Endothelial cell of umbilical vein (primary cell): Measurements from ENCODE around the gene KIFC3.
"Not testable (repeated sequence)": the region's sequence is repeated elsewhere in the genome, so short reads cannot be mapped to it uniquely, and the experiment has no call there.

ENCODE experiments used
- EZH2 ChIP-seq: IDR thresholded peaks from 2 replicates; pipeline ENCODE4 v1.6.1; 2012; ENCODE audit warnings: borderline replicate concordance, low read depth, mild to moderate bottlenecking, moderate library complexity, low read length, inconsistent platforms; ENCODE audit not compliant: severe bottlenecking
- FOS ChIP-seq: IDR thresholded peaks from 2 replicates; pipeline ENCODE4 v1.6.1; 2011; ENCODE audit warnings: mild to moderate bottlenecking, low read length, moderate library complexity, borderline replicate concordance; ENCODE audit not compliant: insufficient read depth
- GATA2 ChIP-seq: IDR thresholded peaks from 2 replicates; pipeline ENCODE4 v1.7.0; 2011; ENCODE audit warnings: low read depth, mild to moderate bottlenecking, moderate library complexity, mixed read lengths, low read length; ENCODE audit not compliant: insufficient read length, insufficient read depth
- JUN ChIP-seq: IDR thresholded peaks from 2 replicates; pipeline ENCODE4 v1.6.1; 2011; ENCODE audit warnings: borderline replicate concordance, low read depth; ENCODE audit not compliant: insufficient read length, insufficient read depth
- MYC ChIP-seq: IDR thresholded peaks from one replicate; pipeline ENCODE4 v1.6.1; 2011; ENCODE audit warnings: mild to moderate bottlenecking, low read depth, low read length
- POLR2A ChIP-seq: IDR thresholded peaks from 2 replicates; pipeline ENCODE4 v1.6.1; 2012; ENCODE audit warnings: low read depth, mild to moderate bottlenecking, control low read depth, low read length
- POLR2AphosphoS5 ChIP-seq: IDR thresholded peaks from 2 replicates; pipeline ENCODE4 v1.6.1; 2012; ENCODE audit warnings: low read depth, mild to moderate bottlenecking, control low read depth, low read length, moderate library complexity; ENCODE audit not compliant: insufficient read depth
- TF ChIP-seq, protein P1 (sequence below), 2 donors: IDR thresholded peaks; 1 replicate in 1 of 2; 2 replicates in 1 of 2; pipeline ENCODE4 v1.5.1; 2011; ENCODE audit warnings: low read length in 2 of 2, mild to moderate bottlenecking in 2 of 2, moderate library complexity in 2 of 2, control low read depth in 1 of 2, inconsistent platforms in 1 of 2, low read depth in 1 of 2; ENCODE audit not compliant: insufficient read depth in 1 of 2; ENCODE audit errors: extremely low read depth in 1 of 2
- TF ChIP-seq, protein P2 (sequence below): IDR thresholded peaks from 2 replicates; pipeline ENCODE4 v1.6.1; 2011; ENCODE audit not compliant: insufficient read depth, insufficient read length

DNA sequence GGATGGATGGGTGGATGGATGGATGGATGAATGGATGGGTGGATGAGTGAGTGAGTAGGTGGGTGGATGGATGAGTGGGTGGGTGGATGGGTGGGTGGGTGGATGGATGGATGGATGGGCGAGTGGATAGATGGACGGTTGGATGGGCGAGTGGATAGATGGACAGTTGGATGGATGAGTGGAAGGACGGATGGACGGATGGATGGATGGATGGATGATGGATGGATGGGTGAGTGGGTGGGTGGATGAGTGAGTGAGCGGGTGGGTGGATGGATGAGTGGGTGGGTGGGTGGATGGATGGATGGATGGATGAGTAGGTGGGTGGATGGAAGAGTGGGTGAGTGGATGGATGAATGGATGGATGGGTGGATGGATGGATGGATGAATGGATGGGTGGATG is 72.4 kb downstream of the KIFC3 start:
- TF ChIP-seq EZH2, POLR2A, POLR2AphosphoS5, MYC, JUN, FOS, GATA2: not testable (repeated sequence)
- TF ChIP-seq, protein P1, sequence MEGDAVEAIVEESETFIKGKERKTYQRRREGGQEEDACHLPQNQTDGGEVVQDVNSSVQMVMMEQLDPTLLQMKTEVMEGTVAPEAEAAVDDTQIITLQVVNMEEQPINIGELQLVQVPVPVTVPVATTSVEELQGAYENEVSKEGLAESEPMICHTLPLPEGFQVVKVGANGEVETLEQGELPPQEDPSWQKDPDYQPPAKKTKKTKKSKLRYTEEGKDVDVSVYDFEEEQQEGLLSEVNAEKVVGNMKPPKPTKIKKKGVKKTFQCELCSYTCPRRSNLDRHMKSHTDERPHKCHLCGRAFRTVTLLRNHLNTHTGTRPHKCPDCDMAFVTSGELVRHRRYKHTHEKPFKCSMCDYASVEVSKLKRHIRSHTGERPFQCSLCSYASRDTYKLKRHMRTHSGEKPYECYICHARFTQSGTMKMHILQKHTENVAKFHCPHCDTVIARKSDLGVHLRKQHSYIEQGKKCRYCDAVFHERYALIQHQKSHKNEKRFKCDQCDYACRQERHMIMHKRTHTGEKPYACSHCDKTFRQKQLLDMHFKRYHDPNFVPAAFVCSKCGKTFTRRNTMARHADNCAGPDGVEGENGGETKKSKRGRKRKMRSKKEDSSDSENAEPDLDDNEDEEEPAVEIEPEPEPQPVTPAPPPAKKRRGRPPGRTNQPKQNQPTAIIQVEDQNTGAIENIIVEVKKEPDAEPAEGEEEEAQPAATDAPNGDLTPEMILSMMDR (IDR thresholded peaks at IDR 0.05; ENCODE audit: extremely low read depth in 1 of 2, insufficient read depth in 1 of 2, low read depth in 1 of 2, low read length in 2 of 2) = not testable (repeated sequence)
- TF ChIP-seq, protein P2, sequence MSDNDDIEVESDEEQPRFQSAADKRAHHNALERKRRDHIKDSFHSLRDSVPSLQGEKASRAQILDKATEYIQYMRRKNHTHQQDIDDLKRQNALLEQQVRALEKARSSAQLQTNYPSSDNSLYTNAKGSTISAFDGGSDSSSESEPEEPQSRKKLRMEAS = not testable (repeated sequence)
